NCI-H187 treated with DMSO at 0.1 percent for 48 hours (cell line): ENCODE measurements around the gene TARBP1.
"Not testable (repeated sequence)": the region's sequence is repeated elsewhere in the genome, so short reads cannot be mapped to it uniquely, and the experiment has no call there.

Experiments
- DNase-seq: peaks from one replicate; lab custom pipeline; 2025; lab: John Stamatoyannopoulos, UW

TARBP1 gene

DNA sequence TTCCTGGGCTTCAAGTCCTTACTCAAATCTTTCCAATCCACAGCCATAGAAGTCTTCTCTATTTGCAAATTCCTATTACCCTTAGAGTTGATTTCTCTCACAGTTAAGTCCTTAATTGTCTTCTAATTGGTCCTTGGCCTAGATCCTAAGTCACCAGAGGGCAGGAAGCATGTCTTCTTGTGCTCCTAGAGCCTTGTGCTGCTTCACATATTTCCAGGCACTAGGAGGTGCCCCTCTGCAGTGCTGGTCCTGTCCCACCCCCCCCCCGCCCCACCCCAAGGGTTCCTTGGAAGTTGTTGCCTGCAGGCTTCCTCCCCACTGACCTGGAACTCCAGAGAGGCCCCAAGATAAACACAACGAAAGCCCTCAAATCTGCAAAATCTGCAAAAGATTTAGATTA lies 28.1 kb upstream of the TARBP1 start:
- DNase-seq = no peak

DNA sequence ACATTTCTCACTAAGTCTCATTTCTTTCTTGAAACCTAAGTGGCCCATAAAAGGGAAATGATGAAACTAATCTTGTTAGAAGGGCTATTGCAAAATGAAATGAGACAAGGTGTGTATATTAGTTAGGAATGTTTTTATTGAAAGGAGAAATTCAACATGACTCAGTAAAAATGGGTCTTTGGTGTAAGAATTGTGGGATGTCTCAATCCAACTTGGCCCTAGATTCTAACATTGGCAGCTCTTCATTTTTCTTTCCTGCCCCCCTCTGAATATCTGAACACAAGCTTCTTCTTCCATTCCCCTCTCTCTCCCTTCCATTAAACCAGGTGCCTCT lies 26.8 kb upstream of the TARBP1 start:
- no peak for DNase-seq

DNA sequence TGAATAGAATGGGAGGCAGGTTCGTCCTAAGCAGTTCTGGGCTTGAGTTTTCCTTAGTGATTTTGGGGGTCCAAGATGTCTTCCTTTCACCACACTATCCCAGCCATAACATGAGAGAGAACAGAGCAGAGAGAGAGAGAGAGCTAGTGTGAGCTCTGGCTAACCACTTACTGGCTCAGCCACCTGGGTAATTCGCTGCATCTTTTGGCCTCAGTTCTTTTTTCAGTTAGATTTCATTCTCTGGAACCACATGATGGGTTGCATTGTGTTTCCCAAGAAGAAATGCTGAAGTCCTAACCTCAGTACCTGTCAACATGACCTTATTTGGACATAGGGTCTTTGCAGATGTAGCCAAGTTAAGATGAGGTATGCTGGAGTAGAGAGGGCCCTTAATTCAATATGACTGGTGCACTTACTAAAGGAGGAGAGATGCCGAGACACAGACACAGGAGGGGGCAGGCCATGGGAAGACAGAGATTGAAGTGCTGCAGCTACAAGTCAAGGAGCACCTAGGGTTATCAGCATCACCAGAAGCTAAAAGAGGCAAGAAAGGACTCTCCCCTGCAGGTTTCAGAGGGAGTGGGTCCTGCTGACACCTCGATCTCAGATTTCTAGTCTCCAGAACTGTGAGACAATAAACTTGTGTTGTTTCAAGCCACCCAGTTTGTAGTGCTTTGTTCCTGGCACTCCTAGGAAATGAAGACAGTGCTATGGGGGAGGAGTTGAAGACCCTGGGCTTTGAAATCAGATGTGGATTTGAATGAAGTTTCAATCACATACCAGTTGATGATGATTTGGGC lies 26.2 kb upstream of the TARBP1 start:
- no peak for DNase-seq

DNA sequence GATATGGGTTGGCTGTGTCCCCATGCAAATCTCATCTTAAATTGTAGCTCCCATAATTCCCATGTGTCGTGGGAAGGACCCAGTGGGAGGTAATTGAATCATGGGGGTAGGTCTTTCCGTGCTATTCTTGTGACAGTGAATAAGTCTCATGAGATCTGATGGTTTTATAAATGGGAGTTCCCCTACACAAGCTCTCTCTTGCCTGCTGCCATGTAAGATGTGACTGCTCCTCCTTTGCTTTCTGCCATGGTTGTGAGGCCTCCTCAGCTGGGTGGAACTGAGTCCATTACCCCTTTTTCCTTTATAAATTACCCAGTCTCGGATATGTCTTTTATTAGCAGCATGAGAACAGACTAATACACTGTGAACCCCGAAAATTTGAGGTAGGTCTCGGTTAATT lies 25.3 kb upstream of the TARBP1 start:
- DNase-seq = not testable (repeated sequence)

DNA sequence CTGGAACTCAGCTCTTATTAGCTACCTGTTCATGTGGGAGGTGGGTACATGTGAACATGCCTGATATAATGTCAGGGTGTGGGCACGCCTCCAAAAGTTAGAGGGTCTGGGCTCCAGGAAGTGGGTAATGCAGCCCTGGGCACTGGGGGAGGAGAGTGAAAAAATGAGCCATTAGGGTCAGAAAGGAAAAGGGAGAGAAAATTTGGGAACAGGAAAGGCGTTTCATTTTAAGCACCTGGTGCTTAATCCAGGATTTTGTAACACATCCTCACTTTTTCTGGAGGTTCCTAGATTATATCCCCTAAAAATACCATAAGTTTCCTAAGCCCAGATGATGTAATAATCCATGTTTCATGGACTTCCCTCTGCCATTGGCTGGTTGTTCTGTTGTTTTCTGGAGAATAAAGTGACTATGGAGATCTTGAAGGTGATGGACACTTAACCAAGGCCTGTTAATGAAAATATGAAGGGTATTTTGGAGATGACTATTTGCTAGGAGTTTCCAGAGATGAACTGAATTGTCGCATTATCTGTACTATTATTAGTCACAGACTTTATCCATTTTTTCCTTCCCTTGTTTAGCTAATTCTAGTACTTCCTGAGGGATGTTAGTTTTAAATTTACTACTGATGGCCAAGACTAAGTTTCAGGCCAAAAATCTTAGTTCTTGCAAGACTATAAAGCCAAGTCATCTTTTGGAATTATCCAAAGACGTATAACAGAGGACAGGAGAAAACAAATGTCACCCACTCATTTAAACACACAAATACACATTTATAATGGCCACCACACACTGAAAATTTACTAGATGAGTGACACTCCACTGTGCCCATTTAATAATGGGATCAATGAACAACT lies 24.4 kb upstream of the TARBP1 start:
- DNase-seq = no peak

DNA sequence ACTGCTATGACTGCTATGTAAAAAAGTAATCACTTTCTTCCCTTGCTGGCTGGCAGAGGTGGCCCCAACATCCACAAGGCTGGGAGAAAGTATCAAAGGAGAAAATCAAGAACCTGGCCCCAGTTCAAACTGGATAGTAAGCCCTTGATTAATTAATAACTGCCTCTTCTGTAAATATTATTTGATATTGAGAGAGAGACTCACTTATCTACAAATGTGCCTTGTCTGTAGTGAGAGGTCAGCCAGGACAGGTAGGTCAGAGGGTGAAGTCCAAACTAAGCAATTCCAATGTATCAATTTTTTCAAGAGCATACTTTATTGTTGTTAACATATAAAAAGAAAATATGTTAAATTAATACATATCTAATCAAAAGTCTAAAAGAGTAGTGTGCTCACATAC lies 23.8 kb upstream of the TARBP1 start:
- no peak for DNase-seq

DNA sequence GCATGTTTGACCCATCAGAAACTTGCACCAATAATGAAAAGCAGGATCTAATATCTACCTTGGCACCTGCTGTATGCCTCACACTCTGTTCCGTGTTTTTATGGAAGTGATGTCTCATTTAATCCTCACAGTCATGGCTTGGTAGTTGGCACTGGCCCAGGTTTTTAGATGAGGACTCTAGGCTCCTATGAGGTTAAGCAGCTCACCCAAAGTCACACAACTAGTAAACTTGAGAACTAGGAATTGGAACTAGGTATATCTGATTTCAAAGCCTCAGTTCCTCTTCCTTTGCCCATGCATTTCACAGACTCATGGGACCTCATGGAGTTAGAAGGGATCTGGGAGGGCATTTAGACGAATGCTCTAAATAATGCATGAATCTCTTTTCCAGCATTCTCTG lies 21.3 kb upstream of the TARBP1 start:
- no peak for DNase-seq

DNA sequence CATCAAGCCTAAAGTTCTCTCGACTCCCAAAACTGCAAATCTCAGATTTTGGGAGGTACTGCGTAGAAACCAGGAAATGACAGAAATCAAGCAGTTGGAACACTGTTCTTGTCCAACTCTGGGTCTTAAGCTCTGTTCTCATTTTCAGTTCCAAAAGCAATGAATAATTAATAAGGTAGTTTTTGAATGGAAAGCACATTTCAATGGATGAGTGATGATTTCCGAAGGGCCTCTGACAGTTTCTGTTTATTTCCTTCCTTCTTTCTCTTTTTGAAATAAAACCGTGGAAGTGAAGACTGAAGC lies 20.9 kb upstream of the TARBP1 start:
- DNase-seq = no peak

DNA sequence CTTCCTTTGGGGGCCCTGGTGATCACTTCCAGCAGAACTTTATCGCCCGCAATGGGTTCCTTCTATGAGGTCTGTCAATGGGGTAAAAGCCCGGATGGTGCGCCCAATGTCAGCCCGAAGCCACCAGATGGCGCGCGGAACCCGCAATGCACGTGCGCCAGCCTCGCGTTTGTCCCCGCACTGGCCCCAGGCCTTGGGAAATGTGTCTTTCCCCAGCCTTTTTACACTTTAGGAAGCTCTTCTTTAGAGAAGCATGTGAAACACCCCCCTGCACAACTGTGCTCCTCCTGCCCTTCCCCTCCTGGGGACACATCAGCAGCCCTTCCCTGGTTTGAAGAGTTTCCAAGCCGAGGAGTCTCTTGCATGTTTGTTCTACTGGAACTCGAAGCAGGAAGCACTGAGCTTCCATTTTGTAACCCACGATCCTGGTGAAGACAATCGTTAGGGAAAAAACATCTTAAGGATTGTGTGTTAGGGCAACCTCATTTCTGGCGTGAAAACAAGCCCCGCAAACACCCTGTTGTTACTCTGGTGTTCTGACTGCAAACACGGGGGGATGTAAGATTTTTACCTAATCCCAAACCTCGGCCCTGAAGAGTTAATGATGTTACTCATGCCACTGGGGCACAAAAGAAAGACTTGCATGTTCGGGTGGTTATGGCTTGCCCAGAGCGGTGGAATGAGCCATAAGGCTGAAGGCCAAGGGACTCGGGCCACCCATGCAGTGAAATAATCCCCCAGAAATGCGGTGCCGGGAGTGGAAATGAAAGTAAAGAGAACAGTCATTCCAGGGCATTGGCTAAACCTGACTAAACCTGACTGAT lies 20.4 kb upstream of the TARBP1 start:
- DNase-seq = no peak

DNA sequence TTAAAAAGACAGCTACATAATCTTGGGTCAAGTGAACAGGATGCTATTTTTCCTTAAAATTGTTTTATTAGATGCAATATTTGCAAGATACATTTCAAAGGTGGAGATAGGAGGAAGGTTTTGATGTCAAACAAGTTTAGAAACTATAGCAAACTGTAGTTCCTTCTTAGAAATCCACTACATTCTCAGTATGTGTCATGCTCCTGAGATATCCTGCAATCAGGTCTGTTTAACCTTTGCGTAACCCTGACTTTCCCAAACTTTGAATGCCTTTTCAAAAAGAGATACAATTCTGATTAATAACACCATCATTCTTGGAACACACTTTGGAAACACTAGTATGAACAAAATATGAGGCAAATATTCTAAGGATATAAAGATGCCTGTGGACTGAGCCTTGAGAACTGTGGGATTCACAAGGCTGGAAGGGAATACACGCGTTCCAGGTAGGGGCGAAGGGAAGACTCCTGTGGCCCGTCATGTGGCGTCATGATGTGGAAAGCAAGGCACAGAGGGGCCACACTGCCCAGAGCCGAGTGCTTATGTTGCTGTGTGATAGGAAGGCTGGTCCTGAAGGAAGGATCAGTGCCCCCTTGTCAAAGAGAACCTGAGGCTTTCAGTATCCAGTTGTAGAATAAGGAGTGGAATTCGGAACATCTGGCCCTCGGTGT lies 19.6 kb upstream of the TARBP1 start:
- DNase-seq = no peak

DNA sequence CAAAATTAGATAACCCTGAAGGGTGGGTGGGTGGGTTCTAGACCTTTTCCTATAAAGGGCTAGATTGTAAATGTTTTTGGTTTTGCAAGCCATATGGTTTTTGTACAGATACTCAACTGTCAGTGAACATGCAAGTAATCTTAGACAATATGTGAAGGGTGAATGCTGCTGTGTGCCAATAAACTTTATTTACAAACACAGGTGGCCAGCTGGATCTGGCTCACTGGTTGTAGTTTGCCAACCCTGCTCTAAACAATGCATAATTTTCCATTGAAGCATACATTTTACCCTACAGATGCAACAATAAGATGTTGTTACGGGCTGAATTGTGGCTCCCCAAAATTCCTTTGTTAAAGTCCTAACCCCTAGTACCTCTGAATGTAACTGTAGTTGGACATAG lies 18.6 kb upstream of the TARBP1 start:
- DNase-seq = no peak

DNA sequence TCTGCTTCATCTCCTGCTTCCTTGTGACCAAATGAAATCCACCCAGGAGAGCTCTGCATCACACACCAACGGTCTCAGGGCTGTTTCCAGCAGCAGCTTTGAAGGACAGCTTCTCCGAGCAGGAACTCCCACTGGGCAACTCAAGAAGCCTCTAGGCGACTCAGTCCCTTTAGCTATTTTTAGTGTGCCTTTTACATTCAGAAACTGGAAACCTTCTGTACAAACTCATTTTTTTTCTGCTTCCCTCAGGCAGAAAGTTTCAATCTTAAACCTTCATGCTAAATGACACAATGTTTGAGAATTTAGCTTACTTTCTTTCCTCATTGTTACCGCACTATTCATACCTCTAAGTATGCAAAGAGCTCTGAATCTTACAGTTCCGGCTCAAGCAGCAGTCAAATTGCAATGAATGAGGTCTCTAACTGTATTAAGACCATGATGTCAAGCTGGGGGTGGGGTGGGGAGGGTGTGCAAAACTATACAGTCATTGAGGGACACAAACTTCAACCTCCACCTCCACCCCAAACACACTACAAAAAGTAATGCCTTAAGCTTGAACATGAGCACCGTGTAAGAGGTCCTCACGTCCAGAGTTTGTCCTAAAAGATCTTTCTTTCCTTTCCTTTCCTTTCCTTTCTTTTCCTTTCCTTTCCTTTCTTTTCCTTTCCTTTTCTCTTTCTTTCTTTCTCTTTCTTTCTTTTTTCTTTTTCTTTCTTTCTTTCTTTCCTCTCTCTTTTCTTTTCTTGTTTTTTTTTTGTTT lies 16.4 kb upstream of the TARBP1 start:
- no peak for DNase-seq

DNA sequence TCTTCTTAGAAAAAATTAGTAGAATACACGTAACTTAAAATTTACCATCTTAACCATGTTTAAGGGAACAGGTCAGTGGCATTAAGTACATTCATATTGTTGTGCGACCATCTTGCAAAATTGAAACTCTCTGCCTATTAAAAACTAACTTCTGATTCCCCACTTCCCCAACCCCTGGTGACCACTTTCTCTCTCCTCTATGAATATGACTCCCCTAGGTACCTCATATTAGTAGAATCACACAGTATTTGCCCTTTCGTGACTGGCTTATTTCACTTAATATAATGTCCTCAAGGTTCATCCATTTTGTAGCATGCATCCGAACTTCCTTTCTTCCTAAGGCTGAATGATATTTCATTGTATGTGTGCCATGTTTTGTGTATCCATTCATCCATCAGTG lies 15.1 kb upstream of the TARBP1 start:
- no peak for DNase-seq

DNA sequence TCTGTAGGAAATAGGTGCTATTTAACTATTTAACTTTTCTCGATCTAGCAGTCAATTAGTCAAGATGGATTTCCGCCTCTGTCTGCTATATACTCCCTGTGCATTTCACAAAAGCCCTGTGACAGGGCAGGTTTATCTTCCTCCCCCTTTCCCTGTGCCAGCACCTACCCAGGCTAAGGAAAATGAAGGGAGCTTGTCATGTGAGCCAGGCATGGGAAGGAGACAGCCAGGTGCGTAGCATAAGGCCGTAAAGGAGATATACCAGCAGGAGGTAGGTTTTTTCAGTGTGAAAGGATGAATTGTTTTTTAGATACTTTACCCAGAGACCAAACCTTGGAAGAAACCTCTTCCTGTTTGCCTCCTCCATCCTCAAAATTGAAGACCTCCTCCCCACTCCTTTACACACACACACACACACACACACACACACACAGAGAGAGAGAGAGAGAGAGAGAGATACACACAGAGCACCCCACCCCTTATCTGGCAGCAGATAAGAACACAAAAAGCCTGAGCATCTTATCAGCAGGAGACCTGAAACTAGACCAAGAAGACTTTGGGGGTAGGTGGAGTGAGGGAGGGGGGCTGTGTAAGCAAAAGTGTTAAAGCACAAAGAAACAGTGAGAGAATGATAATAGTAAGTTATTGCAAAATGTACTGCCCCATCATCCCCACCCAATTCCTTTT lies 12.0 kb upstream of the TARBP1 start:
- DNase-seq = no peak

DNA sequence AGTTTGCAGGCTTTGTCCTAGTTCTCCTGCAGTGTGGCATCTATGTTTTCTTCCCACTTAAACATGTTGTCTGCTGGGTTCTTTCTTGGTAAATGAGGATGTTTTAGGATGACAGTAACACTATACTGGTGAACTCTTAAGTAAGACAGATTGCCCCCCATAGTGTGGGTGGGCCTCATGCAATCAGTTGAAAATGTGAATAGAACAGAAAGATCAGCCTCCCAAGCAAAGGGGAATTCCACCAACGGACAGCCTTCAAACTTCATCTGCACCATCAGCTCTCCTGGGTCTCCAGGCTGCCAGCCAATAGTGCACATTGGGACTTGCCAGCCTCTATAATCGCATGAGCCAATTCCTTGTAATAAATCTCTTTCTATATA lies 10.7 kb upstream of the TARBP1 start:
- DNase-seq = no peak

DNA sequence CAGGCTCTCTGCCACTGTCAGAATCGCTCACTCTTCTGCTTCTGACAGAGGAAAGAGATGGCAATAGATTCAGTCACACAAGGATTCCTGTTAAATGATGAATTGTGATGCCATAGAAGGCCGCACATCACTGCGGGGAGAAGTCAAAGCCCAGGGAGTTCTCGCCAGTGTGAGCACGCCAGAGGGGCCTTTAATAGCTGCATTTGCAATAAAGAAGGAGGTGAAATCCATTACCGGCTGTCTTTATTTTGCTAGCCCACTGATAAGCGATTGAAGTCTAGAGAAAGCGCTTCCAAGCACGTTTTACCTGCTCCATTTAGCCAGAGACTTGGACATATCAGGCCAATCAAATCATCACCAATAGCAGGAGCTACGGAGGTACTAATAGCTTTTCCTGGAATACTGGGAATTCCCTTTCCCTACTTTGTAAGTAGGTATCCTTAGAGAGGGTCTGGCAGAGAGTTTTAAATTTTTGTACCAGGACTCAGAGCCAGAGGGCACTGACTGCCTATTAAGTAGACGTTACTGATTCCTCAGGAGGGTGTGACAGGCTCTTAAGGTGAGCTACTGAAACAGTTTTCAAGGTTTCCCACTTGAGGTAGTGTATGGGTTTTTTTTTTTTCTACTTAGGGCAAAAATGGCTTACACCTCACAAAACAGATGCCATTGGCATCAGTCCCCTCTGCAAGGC lies 10.2 kb upstream of the TARBP1 start:
- DNase-seq = no peak

DNA sequence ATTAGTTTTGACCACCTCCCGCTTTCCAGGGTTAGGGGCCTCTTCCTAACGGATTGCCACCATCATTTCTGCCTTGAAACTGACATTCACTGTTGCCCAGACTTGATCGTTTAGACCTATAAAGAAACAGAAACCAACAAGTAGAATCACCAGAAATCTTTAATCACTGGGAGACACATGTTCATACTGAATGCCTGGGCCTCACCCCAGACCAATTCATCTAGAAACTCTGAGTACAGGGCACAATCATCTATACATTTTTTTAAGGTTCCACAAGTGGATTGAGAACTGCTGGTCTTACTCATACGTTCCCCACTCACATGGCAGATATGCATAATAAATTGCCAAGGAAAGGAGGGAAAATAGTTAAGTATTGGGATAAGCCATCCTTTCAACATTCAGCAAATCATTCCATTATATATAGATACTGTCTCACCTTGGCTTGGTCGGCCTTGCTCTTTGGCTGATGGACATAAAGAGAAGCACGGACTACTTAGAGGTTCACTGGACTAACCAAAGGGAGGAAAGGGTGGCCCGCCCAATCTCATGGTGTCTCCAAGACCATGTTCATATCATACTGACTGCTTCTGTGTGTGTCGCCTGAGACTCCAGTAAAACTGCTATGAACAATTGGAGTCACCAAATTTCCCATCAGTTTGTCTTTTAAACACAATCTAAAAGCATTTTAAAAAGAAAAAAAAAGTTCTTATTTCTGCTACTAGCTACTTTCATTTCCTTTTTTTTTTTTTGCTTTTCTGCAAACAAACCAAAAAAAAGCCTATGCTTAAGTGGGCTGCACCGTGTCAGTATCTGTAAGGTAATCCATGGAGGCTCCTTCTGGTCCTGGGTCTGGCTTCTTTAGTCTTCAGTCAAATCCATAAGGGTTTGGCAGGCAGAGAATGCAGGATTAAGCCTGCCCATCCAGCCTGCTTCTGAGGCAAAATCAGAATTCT lies 9.4 kb upstream of the TARBP1 start:
- no peak for DNase-seq

DNA sequence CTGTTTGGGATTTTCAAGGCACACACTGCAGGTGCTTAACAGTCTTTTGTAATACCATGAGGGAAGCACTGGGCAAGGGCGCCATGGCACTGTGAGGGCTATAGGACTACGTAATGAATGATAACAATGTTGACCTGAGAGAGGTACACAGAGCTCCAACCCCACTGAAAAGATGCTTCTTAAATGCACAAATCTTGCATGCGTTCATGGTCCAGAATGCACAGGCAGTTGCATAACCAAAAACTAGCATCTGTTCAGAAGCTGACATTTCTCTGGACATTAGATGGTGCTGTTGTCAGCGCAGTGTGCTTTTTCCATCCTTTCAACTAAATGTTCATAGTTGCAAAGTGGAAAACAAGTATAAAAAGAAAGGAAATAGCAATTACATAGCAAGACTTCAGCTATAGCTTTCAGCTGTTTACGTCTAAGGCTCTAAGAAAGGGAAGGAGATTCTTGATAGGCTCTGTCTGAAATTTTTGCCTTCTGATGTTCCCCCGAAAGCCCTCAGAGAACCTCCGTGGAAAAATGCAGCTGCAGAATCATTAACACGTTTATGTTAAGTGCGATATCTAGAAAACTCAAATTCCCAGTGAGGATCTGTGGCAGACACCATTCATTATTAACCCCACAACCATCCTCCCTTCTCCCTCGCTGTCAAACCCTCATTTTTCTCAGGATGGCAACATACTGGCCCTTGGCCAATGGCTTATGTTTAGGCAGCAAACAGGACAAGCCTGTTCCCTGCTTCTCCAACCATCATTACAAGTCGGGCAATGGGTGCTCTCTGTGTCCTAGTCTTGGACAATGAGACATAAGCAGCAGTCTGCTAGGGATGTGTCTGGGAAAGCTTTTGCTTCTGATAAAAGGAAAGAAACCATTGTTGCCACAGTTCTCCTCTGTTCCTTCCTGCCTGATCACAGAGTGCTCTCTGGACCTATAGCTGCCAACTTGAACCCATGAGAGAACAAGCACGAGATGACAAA lies 8.2 kb upstream of the TARBP1 start:
- no peak for DNase-seq
